CMK (cell line): Measurements from ENCODE around the gene APBA3.

ENCODE experiments used
- DNase-seq: peaks from one replicate; pipeline ENCODE4 v3.0.0-alpha.2; 2010; ENCODE audit warnings: low read depth

APBA3 gene

DNA sequence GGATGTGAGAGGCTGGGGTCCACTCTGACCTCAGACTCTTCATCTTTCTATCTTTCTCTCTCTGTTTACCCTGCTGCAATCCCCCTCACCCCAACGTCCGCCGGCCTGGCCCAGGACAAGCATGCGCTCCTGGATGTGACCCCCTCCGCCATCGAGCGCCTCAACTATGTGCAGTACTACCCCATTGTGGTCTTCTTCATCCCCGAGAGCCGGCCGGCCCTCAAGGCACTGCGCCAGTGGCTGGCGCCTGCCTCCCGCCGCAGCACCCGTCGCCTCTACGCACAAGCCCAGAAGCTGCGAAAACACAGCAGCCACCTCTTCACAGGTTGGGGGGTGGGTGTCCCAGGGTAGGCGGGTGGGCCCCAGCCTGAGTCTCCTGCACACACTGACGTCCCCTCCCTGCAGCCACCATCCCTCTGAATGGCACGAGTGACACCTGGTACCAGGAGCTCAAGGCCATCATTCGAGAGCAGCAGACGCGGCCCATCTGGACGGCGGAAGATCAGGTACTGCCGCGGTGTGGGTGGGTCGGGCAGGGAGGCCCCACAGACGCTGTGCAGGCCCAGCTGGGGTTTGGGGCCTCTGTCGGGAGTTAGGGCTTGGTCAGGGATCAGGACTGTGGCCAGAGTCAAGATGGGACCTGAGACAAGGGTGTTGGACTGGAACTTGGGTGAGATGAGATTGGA is 15.0 kb downstream of the APBA3 start:
- no peak for DNase-seq

DNA sequence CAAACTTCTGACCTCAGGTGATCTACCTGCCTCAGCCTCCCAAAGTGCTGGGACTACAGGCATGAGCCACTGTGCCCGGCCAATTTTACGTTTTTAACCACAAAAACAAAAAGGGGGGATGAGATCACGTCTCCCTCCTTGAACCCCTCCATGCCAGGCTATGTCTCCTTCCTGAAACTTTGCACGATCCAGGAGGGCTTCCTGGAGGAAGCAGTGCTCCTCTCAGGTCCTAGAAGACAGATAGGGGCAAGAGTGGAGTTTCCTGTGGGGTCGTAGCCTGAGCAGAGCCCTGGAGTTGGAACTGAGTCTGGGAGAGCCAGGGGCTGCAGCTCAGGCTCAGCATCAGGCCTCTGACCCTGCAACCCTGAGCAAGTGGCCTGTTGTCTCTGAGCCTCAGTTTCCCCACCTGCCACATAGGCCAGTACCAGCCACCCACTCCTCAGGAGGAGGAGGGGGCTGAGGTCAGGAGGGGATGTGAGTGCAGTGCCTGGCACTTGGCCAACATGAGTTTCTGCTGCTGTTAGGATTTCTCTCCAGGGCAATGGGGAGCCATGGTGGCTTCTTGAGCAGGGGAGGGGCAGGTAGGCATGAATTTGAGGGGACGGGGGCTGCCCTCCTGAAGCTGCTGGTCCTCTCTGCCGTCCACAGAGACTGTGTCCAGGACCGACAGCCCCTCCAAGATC is 16.0 kb downstream of the APBA3 start:
- no peak for DNase-seq

DNA sequence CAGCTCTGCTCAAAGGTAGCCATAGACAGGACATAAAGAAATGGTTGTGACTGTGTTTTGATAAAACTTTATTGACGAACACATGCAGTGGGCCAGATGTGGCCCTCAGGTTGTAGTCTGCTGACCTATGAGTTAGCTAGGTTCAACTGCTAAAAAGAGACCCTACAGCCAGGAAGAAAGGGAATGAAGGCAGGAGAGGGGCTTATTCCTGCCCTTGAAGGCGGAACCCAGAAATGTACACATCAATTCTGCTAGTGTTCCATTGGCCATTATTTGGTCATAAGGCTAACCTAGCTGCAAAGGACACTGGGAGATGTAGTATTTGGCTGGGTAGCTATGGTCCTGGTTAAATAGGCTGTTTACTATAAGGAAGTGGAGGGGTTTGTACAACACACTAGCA is 18.0 kb downstream of the APBA3 start:
- no peak for DNase-seq

DNA sequence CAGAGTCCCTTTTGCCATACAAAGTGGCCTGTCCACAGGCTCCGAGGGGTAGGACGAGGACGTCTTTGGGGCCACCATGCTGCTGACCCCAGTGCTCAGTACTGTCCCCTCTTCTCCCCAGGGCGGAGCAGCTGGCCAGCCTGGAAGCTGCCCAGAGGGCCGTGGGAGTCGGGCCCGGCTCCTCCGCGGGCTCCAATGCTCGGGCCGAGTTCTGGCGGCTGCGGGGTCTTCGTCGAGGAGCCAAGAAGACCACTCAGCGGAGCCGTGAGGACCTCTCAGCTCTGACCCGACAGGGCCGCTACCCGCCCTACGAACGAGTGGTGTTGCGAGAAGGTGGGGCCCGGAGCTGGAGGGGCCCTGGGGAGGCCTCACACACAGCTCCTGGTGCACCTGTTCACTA is 21.1 kb downstream of the APBA3 start:
- no peak for DNase-seq

DNA sequence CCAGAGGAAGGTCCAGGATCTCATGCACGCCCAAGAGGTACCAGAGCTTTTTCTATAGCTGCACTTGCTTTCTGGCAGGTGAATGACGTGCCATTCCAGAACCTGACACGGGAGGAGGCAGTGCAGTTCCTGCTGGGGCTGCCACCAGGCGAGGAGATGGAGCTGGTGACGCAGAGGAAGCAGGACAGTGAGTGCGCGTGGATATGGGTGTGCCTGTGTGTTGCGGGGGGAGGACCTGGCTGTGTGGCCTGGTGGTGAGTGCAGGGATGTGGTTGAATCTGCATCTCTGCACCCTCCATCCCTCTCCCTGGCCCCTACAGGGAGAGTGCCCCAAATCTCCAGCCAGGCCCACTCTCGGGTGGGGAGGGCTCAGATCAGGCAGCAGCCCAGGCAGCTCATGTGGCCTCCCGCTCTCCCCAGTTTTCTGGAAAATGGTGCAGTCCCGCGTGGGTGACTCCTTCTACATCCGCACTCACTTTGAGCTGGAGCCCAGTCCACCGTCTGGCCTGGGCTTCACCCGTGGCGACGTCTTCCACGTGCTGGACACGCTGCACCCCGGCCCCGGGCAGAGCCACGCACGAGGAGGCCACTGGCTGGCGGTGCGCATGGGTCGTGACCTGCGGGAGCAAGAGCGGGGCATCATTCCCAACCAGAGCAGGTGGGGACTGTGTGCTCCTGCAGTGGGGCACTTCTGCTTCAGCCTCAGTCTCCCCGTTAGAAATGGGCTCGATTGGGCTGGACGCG is 22.8 kb downstream of the APBA3 start:
- DNase-seq = no peak

DNA sequence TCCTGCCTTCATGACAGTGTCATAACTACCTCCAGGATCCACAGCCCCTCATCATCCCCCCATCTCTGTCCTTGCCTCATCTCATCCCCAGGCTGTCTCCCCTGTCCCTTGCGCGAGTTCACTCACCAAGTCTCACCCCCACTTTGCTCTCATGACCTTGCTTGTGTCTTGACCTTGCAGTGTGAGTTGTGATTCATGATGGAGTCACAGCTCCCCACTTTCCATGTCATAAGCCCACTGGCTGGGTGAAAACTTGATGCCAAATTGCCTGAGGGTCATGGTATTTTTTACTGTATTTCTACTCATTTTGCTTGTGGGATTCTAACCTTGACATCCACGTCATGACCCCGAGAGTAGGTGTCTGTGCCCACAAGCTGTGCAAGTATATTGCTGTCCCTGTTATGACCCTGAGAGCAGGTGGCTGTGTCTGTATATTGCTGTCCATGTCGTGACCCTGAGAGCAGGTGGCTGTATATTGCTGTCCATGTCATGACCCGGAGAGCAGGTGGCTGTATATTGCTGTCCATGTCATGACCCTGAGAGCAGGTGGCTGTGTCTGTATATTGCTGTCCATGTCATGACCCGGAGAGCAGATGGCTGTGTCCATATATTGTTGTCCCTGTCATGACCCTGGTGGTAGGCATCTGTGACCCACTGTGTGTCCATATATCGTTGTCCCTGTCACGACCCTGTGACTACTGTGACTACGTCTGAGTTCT is 23.8 kb downstream of the APBA3 start:
- DNase-seq = no peak

DNA sequence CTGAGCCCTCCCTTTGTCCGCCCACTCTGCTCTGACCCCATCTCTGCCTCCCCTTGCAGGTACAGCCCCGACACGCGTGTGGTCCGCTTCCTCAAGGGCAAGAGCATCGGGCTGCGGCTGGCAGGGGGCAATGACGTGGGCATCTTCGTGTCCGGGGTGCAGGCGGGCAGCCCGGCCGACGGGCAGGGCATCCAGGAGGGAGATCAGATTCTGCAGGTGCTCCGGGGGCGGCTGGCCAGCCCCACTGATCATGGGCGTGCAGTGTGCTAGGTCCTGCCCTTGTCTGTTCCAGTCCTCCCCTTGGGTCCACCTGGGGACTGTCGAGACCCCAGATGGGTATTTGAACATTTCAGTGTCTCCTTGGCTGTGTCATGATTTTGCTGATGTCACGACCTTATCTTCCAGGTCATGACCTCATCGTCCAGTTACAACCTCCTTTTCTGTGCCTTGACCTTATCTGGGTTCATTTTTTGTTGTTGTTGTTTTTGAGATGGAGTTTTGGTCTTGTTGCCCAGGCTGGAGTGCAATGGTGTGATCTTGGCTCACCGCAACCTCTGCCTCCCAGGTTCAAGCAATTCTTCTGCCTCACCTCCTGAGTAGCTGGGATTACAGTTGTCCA is 25.3 kb downstream of the APBA3 start:
- DNase-seq = no peak

DNA sequence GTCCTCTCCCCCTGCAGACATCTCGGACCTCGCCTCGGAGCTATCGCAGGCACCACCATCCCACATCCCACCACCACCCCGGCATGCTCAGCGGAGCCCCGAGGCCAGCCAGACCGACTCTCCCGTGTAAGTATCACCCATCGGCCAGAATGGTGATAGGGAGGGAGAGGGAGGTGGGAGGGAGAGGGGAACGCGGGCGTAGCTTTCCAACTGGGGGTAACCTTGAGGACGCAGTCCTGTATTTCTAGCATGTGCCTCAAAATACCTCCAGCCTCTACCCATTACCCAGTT is 27.2 kb downstream of the APBA3 start:
- no peak for DNase-seq

DNA sequence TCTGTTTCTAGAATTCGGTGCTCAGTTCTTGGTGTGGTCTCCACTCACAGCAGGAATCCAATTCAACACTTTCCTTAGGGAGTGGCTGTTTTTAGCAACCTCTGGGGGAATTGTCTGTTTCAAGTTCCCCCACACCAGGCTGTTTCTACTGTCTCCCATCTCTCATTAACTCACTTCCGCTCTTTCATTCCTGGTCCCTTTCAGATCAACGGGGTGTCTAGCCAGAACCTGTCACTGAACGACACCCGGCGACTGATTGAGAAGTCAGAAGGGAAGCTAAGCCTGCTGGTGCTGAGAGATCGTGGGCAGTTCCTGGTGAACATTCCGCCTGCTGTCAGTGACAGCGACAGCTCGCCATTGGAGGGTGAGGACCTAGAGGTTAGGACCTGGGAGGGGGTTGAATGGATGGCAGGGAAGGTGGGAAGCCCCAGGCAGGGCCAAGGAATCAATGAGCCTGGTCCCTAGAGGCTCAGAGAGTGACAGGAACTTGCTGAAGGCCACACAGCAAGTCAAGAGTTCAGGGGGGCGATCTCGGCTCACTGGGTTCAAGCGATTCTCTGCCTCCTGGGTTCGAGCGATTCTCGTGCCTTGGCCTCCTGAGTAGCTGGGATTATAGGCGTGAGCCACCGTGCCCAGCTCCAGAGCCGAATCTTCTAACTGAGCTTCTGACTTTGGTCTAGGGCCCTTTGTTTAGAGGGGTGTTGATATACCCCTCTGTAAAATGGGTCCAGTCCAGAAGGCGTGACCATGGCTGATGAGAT is 27.8 kb downstream of the APBA3 start:
- peak; percentile 86 for DNase-seq

DNA sequence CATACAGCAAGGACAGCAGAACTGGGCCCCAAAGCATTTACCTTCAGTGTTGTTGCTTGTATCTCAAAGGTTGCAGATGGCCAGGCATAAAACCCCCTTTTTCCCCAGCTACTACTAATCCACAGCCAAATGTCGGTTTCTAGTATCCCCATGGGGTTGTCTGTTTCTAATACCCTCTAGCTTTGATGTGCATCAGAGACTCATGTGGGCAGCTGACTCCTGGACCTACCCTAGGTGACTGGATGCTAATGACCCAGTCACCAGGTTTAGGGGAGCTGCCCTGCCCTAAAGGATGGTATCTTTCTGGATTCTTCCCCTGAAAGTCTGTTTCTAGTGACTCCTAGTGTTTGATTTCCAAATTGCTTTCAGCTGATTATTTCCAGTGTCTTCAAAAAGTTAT is 29.4 kb downstream of the APBA3 start:
- no peak for DNase-seq

DNA sequence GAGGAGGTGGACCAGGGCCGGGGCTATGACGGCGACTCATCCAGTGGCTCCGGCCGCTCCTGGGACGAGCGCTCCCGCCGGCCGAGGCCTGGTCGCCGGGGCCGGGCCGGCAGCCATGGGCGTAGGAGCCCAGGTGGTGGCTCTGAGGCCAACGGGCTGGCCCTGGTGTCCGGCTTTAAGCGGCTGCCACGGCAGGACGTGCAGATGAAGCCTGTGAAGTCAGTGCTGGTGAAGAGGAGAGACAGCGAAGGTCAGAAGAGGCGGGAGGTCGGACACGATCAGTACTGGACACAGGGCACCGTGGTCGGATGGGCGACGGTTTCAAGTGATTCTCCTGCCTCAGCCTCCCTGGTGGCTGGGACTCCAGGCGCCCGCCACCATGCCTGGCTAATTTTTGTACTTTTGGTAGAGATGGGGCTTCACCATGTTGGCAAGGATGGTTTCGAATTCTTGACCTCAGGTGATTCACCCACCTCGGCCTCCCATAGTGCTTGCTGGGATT is 31.0 kb downstream of the APBA3 start:
- no peak for DNase-seq

DNA sequence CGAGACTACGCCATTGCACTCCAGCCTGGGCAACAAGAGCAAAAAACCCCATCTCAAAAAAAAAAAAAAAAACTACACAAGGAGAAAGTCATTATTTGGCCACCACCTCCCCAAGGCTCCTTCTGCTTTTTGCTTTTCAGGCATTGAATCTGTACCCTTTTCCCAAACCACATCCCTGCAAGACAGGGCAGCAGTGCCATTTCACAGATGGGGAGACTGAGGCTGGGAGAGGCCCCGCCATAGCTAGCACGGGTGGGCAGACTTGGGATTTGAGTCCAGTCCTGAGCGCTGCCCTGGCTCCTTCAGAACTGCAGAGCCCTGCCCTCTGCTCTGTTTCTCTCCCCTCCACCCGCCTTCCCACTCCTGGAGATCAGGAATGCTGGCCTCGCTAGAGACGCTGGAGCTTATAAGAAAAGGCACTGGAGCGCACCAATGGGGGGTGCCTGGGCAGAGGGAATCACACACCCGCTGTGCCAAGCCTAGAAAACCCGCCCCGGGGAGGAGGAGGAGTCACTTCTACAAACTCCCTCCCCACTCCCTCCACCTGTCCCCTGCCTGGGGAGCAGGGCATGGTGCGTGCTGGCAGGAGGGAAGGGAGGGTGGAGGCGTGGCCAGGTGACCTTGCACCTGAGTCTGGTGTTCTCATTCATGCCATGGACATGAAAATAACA is 35.7 kb downstream of the APBA3 start:
- no peak for DNase-seq

DNA sequence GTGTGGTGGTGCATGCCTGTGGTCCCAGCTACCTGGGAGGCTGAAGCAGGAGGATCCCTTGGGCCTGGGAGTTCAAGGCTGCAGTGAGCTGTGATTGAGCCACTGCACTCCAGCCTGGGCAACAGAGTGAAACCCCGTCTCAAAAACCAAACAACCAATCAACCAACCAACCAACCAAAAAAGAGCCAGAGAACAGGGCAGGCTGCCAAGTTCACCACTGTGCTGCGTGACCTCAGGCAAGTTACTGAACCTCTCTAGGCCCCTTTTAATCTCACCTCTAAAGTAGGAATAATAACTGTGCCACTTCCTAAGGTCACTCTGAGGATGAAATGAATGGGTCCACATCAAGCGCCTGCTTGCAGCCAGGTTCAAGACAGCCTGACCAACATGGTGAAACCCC is 36.4 kb downstream of the APBA3 start:
- DNase-seq = no peak

DNA sequence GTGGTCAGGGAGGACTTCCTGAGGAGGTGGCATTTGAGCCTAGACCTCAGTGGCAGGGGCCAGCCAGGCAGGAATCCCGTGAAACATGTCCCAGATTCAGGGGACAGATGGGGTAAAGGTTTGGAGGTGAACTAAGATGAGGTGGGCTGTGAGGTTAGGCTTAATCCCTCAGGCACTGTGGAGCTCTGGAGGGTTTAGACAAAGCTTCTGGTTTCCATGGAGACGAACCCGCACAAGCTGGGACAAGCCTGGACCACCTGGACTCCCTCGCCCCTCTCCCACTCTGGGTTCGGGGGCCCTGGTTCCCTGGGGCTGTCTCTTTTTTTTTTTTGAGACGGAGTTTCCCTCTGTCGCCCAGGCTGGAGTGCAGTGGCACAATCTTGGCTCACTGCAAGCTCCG is 37.6 kb downstream of the APBA3 start:
- DNase-seq = no peak

DNA sequence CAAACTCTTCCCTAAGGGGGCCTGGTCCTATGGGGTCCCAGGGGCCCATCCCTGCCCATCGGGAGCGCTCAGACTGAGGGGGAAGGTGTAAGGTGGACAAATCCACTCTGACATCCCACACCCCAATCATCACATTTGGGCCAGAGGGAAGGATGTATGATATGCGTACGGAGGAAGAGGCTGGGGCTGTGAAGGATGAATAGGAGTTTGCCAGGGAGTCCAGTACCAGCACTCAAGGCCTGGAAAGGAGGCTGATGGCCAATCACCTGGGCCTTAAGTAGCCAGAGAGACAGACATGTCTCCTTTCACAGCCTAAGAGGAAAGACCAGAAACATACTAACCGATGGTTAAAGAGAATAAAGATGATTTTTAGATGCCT is 38.4 kb downstream of the APBA3 start:
- no peak for DNase-seq

DNA sequence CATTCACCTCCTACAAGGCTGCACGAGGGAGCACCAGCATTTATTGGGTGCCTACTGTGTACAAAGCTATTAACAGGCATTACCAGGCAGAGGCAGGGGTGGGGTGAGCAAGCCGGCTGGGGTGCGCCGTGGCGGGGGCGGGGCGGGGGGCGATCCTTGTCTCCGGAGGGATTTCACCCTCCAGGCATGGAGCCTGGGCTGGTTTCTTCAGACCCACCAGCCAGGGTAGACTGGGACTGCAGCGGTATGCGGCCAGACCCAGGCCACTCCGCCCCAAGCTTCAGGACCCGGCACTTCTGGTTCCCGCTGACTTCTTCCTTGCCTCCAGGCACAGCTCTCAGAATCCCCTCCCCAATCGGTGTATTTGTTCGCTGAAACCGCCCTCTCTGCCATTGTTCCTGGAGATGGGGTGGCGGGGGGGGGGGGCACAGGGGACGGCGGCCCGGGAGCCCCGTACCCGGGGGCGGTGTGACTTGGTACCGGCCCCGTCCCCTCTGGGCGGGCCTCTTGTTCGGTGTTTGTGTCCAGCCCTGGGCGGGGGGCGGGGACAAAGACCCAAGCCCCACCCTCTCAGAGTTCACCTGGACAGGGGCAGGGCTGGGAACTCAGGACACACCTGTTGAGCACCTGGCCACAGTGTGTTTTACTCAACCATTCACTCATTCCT is 38.9 kb downstream of the APBA3 start:
- DNase-seq = no peak

DNA sequence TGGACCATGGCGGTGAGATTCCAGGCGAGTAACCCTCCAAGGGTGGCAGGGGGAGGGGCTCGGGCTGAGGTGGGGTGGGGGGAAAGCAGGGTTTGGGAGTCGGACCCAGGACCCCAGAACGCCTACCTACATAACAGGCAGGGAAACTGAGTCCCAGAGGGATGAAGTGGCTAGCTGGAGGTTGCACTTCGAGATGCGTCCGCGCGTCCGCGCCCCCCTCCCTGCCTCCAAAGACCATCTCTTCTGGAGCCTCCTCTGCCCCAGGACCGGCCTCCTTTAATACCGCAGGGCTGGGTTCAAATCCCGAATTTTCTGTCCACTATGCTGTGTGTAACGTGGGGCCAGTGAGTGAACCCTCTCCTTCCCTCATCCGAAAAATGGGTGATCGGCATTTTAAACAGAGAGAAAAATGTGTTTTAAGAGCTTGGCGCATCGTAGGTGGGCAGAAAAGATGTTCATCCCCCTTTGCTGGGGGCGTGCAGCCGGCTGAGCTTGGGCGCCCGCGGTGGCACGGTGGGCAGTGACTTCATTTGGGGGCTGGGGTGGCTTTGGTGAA is 39.5 kb downstream of the APBA3 start:
- no peak for DNase-seq

DNA sequence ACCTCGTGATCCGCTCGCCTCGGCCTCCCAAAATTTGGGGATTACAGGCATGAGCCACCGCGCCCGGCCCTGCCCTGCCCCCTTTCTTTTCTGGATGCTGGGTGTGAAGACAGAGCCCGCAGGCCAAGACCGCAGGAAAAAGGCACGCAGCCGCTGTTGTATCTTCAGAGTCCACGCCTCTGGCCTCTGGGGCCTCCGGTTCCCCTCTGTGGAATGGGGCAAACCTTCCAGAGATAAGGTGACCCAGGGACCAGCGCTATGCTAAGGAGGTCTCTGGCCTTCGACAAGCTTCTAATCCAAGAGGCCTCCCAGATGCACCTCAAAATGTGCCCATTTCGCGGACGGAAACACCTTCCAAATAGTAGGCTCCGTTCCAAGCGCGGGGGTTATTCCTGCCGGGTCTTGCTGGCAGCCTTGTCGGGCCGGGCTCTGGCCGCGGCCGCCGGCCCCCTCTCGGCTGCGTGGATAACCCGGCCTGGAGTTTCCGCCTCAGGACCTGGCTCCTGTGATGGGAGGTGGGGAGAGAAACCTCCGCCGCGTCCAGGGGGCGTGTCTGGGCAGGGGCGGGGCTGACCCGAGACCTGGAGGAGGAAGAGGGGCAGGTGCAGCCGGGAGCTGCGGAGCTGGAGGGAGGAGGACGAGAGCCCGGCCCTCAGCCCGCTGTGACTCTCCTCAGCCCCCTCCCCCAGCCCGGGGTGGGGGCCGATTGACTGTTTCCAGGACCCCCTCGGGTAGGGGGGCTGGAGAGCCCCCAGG is 40.2 kb downstream of the APBA3 start:
- peak; percentile 77 for DNase-seq

DNA sequence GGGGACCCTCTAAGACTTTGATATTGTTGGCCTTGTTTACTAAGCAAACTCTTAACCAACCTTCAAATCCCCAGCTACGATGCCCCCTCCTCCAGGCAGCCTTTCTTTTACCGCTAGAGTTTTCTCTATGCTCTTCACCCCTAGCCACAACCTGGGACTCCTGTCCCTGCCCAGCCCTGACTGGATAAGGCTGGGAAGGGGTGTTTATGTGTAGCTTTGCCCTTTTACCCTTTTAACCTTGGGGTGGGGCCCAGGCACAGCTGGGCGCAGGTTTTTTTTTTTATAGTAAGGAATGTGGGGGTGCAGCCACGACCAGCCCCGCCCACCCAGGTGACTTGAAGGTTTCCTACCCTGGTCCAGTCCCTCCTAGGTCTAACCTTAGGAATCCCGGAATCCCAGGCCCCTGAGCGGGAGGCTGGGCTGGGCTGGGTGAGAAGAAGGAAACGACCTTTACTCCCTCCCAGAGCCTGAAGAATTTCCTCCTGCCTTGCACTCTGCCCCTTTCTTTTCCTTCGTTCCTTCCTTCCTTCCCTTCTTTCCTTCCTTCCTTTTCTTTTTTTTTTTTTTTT is 41.1 kb downstream of the APBA3 start:
- DNase-seq = no peak
